ENCODE results near the gene HIP1.
"Not testable (repeated sequence)": the region's sequence is repeated elsewhere in the genome, so short reads cannot be mapped to it uniquely, and the experiment has no call there.

Gene HIP1

DNA sequence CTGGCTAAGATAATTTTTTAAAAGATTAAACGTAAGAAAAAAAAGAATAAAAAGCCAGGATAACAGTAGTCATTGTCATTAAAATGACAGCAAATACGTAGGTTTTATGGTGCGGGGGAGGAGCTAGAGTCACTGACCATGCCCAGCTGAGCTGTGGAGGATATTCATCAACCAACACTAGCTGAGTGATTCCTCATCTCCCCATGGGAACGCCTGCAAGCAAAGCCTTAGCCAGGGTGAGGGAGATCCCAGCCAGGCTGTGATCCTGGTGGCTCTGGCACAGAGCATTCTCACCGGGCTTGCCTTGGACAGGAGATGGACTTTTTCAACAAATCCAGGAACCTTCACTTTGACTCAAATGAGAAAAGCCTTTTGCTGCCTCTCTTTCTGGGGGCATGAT, 94.2 kb downstream of the HIP1 start:
- no peak for DNase-seq (ENCODE audit: low read depth, low spot score)

DNA sequence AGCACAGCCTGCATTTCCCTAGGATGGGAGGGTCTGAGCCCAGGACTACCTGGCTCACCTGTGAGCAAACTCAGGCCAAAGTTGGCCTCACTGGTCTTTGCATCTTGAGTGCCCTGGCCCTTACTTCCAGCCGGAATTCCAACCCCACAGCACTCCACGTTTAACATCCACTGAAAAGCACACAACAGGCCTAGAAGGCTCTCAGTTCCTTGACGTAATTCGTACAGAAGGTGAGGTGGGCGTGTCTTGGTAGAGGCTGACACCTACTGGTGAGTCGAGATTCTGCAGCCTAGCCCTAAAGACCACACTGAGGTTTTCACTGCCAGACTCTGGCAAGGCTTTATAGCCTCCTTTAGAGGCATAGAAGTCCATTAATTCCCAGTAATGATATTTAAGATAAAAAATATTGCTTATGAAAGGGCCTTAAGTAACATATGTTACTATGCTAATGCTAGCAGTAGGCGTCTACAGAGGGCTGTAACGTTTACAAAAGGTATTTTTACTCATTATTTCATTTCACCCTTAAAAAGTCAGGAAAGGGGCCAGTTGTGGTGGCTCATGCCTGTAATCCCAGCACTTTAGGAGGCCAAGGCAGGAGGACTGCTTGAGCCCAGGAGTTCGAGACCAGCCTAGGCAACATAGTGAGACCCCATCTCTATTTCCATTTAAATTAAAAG, 95.8 kb downstream of the HIP1 start:
- peak; percentile 78 for DNase-seq (ENCODE audit: low read depth, low spot score)

DNA sequence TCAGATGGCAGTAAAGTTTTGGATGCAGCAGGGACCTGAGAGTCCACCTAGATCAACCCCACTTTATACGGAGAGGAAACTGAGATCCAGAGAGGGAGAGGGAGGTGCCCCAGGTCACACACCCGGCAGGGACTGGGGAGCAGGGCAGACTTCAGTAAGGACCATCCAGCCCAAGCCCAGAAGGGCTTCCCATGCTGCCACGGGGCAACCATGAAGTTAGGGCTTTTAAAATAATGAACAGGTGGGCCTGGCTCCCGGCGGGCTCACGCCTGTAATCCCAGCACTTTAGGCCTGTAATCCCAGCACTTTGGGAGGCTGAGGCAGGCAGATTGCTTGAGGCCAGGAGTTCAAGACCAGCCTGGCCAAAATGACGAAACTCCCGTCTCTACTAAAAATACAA, 98.5 kb downstream of the HIP1 start:
- DNase-seq (ENCODE audit: low read depth, low spot score) = no peak

DNA sequence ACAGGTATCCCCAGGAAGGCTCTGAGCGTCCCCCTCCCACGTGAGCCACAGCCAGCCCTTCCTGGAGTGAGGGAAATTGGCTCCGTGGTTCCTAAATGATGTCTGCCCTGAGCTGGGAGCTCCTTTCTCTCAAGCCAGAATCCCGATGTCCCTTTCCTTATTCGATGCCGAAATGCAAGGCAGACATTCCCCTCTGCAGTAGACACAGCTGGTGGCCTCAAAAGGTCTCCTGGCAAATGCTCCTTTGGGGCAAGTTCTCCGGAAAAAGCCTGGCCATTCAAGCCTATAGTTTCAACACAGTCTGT, 98.9 kb downstream of the HIP1 start:
- no peak for DNase-seq (ENCODE audit: low read depth, low spot score)

DNA sequence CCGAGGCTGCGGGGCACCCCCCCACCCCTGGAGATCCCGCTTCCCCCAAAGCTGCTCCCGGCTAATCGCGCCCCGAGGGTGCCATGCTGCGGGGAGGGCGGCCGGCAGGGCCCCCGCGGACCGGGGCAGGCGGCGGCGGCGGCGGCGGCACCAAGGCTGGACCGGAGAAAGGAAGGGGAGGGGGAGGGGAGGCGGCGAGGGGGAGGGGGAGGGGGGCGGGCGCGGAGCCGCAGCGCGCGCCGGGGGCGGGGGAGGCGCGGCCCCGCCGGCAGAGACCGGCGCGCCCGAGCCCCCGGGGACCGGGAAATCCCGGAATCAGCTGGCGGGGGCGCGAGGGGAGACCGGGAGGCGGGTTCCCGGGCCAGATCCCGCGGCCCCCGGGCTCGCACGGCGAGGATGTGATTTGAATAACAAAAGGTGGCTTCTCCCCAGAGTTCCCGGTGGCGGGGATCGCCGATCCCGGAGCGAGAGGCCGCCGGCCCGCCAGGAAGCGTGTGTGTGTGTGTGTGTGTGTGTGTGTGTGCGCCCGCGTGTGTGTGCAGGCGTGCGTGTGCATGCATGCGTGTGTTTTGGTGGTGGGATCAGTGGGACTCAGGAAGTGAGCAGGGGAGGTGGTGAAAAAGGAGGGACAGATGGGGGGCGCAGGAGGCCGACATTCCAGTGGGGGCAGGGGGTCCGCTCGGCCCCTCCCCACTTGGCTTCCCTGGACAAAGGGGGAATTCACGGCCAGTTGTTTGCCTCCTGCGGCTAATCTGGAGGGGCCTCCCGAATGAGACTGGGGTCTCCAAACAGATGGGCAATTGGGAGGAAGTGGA, 99.5 kb downstream of the HIP1 start:
- DNase-seq (ENCODE audit: low read depth, low spot score) = peak; percentile 74

DNA sequence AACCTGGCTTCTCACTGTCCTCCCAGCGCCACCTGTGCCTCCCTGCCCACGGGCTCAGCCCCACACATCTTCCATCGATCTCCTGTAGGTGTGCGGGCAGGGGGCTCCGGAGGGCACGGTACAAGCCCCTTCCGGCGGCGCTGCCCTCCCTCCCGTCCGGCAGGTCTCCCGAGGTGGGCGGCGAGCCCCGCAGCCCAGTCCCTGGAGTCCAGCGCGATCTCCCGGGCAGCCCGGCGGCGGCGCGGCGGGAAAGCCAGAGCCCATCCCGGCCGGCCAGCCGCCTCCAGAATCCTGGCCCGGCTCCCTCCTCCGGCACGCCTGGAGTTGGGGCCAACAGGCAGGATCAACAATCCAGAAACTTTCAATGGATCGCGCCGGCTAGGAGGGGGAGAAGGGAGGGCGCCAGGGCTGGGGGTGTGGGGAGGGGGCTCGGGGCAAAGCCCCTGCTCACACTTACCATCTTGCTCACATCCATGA, 100.1 kb downstream of the HIP1 start:
- DNase-seq (ENCODE audit: low read depth, low spot score) = peak; percentile 81

DNA sequence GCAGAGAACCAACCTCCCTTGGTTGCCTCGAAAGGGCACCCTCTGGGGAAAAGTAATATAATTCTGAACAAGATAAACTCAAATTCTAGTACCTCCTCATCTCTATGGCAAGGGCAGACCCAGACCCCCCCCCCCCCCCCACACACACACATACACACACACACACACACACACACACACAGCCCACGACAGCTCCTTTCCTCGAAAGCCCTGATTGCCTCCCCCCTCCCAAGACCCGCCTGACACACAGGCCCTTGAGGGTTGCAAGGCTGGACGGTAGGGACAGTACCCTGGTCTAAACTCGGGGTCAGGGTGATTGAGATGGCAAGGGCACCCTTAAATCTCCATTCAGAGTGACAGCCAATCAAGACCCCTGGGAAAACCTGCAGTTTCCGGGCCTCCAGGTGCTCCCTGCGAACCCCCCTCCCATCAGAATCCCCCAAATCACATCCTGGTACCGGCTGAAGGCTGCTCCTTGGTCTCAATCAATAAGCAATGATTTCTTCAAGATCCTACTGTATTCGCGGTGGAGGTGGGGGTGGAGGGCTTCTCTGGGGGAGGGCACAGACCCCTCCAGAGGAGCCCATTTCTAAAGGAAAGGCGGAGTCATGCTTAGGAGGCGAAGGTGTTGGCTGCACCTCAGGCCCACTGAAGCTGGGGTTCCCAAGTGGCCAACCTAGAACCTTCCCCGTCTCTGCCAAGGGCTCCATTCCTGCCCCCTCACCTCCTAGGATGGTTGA, 100.7 kb downstream of the HIP1 start:
- DNase-seq (ENCODE audit: low read depth, low spot score) = no peak

DNA sequence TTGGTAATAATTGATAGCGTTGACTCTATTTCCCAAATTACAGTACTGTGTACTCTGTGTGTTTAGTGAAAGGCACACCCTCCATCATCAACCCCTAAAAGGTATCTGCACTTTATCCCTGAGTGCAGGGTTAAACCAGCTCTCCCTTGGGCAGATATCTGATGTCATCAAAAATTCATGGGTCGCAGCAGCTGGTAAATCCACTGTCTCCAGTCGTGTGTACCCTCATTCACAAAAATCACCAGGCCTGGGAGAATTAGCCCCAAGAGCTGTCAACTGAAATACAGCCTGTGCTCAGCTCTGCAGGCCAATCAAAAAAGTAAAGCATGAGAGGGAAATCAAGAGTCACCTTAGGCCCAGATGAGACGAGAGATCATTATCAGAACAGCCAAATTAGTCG, 103.7 kb downstream of the HIP1 start:
- no peak for DNase-seq (ENCODE audit: low read depth, low spot score)

DNA sequence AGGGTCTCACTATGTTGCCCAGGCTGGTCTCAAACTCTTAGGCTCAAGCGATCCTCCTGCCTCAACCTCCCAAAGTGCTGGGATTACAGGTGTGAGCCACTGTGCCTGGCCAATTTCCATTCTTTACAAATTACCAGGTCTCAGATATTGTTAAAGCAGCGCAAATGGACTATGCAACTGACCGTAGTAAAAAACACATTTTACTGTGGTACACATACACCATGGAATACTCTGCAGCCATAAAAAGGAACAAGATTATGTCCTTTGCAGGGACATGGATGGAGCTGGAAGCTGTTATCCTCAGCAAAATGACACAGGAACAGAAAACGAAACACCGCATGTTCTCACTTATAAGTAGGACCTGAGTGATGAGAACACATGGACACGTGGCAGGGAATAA, 106.2 kb downstream of the HIP1 start:
- not testable (repeated sequence) for DNase-seq (ENCODE audit: low read depth, low spot score)

DNA sequence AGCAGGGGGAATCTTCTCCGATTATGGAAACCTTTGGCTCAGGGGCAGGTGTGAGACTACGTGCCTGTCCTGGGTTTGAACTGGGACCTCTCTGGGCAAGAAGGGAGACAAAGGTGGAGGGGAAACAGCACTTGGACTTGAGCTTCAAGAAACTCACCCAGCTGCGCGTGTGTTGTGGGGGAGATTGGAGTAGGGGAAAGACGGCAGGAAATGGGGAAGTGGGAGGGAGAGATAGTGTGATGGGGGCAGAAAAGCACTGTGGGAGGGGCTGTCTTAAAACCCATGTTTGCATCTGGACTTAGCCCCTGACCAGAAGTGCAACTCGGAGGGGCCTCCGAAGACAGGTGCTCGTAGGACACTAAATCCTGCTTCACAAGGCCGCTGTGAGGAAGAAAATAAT, 107.0 kb downstream of the HIP1 start:
- DNase-seq (ENCODE audit: low read depth, low spot score) = no peak

DNA sequence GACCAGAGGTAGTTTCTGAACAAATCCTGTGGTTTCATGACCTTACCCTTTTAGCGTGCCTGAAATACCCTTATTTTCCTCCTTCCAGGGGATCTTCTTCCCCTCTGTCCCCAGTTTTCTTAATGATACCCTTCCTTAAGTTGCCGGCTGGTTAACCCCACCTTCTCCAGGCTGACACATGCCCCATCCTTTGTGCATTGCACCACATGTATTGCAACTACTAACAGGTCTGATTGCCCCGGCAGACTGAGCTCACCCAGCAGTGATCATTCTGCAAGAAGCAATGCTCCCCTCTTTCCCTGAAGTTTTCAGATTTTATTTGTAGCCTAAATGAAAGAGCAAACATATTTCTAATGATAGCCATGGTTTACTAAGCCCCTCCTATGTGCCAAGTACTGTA, 108.2 kb downstream of the HIP1 start:
- DNase-seq (ENCODE audit: low read depth, low spot score) = no peak

DNA sequence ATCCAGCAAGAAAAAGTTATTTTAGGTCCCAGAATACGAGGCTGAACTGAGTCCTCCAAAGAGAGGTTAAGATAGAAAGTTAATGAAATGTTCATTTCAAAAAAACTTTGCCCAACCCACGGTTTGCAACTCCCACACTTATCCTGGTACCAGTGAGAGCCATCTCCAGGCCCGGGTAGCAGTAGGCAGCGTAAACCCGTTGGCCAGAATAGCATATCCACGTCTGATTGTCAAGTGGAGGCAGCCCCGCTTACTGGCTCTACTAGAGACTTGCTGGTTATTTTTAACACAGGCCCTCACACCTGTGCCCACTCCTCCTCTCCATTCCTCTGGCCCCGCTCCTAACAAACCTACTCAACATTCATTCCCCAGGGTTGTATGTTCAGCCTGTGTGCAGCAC, 109.7 kb downstream of the HIP1 start:
- DNase-seq (ENCODE audit: low read depth, low spot score) = peak; percentile 49

DNA sequence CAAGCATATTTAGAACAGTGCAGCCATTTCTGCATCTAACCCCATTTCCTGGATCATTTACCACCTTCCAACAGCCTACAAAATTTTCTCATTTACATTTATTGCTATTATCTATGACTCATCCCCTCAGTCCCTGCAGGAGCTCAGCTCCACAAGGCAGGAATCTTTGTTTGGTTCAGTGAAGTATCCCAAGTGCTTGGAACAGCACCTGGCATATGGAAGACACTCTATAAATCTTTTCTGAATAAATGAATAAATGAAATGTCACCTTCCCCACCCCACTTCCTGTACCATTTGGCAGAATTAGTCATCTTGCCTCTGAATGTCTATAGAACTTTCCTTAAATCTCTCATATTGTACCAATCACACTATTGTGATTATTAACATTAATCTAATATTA, 110.7 kb downstream of the HIP1 start:
- DNase-seq (ENCODE audit: low read depth, low spot score) = no peak

DNA sequence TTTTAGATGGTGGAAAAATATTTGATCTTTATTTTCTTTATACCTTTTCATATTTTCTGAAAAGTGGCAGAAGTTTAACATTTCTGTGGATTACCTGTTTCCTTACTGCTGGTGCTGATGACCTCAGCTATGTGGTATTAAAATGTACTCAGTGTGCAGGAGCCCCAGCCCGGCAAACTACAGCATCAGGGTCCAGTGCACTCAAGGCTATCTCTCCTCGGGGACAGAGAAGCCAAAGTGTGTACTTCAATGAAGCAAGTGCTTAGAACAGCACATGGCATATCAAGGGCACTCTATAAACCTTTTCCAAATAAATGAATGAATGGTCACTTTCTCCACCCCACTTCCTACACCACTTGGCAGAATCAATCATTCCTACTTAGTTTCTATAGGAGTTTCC, 111.8 kb downstream of the HIP1 start:
- no peak for DNase-seq (ENCODE audit: low read depth, low spot score)

DNA sequence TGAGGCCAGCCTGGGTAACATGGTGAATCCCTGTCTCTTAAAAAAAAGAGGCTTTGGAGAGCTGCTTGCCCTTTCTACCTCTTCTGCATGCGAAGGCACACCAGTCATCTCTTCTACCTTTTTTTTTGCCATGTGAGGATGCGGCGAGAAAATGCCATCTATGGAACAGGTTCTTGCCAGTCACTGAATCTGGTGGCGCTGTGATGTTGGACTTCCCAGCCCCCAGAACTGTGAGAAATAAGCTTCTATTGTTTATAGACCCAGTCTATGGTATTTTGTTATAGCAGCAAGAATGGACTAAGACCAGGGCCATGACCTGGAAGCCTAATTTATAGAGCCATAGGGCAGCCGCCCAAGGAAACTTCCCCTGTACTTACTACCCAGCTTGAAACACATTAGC, 112.9 kb downstream of the HIP1 start:
- DNase-seq (ENCODE audit: low read depth, low spot score) = no peak

DNA sequence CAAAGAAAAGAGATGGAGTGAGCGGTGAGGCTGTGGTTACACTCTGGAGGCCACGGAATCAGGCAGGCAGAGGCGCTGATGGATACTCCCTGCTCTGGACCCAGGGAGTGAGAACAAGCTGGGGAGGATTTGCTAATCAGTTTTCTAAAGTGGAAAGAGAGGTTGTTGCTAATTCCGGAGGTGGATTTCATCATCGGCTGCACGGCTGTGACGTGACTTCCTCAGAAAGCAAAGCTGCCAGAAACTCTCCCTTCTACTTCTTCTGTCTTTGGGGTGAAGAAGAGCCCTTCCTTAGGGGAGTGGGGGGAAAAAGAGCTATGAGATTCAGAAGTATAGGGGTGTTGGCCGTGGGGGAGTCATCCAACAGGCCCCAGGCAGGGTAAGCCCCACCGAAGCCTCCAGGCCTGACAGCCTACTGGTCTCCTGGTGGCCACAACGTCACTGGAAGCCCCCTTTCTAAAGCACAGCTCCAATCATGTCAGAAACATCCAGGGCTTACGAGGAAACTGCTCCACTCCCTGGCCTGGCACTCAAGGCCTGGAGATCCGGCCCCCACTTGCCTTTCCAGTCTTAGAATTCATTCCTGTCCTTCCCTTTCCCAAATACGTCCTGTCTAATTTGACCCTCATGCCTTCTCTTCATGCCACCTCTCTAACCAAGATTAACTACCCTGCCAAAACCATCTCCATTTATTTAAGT, 114.5 kb downstream of the HIP1 start:
- DNase-seq (ENCODE audit: low read depth, low spot score) = no peak

DNA sequence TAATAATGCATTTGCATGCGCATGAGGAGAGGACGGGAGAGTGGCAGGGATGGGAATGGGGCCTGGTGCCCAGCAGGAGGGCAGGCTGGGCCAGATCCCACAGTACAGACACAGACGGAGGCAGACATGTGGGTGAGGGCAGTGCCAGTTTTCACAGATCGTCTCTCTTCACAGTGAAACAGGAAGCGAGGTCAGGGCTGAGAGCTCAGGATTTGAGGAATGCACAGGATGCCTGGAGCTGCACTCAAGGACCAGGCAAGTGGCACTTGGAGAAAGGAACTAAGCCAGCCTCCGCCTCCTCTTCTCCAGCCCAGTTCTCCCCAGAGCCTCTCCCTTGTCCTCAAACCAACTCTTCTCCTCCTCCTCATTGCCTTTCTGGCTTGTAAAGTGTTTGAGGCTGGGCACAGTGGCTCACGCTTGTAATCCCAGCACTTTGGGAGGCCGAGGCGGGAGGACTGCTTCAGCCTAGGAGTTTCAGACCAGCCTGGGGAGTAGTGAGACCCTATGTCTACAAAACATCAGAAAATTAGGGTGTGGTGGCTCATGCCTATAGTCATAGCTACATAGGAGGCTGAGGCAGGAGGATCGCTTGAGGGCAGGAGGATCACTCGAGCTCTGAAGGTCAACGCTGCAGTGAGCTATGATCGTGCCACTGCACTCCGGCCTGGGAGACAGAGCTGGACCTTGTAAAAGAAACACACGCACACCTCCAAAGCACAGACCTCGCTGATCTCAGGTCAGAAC, 115.2 kb downstream of the HIP1 start:
- DNase-seq (ENCODE audit: low read depth, low spot score) = peak; percentile 46

DNA sequence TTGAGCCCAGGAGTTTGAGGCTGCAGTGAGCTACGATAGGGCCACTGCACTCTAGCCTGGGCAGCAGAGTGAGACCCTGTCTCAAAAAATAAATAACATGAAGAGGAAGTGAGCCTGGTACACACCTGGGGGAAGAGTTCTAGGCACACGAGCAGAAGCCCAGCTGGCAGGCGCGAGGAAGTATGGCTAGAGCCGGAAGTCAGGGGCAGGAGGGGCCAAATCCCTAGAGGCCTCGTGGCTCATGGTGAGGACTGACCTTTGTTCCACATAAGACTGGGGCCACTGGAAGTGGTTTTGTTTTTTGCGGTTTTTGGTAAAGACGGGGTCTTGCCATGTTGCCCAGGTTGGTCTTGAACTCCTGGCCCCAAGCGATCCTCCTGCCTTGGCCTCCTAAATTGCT, 117.6 kb downstream of the HIP1 start:
- no peak for DNase-seq (ENCODE audit: low read depth, low spot score)

DNA sequence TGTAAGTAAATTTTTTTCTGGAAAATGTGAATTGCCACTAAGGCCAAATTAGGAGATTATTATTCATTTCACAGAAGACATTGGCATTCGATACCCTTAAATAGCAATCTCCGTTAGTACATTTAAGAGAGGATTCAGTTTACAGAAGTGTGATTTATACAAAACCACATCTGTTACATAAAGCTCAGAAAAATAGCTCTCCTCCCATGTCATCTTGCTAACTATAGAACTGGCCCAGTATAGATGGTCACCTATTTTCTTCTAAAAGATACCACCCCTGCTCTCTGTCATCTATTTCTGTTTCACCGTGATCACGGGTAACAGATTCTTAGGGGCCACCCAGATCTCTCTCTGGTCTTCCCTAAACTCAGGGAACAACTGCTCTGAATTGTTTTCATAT, 119.1 kb downstream of the HIP1 start:
- DNase-seq (ENCODE audit: low read depth, low spot score) = no peak

DNA sequence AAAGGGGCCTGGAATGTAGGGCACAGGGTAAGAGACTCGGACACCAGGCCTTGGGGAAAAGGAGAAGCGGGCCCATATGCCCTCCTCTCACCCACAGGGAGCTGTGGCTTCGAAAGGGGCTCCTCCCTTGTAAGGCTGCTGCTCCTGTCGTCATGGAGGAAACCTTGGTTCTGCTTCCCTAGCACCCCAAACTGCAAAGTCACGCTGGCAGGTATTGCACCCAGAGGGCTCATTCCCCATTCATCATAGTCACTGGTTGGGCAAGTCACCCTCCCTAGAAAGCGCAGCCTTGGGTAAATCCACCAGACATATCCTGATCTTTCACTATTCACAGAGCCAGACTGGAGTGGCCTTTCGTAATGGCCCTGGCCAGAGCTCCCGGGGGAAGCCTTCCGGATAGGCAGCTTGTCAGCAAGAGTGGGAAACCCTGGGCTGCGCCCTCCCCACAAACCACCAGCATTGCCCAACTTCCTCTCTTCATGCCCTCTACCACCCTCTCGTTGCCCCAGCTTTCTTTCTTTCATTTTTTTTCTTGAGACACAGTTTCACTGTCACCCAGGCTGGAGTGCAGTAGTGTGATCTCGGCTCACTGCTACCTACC, 121.0 kb downstream of the HIP1 start:
- DNase-seq (ENCODE audit: low read depth, low spot score) = no peak

All from astrocyte of the hippocampus (primary cell).